Measurements from ENCODE around the gene SLC38A7. TPM values are rescaled to one million over a fixed set of nuclear protein-coding genes. Genes with fewer than 3 reads are reported as not detected.

SLC38A7 gene, protein sequence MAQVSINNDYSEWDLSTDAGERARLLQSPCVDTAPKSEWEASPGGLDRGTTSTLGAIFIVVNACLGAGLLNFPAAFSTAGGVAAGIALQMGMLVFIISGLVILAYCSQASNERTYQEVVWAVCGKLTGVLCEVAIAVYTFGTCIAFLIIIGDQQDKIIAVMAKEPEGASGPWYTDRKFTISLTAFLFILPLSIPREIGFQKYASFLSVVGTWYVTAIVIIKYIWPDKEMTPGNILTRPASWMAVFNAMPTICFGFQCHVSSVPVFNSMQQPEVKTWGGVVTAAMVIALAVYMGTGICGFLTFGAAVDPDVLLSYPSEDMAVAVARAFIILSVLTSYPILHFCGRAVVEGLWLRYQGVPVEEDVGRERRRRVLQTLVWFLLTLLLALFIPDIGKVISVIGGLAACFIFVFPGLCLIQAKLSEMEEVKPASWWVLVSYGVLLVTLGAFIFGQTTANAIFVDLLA
- 10.1 and 12.5 TPM in 2 replicates for total RNA-seq (2014; rRNA removed; shearing (Covaris generic))

DNA sequence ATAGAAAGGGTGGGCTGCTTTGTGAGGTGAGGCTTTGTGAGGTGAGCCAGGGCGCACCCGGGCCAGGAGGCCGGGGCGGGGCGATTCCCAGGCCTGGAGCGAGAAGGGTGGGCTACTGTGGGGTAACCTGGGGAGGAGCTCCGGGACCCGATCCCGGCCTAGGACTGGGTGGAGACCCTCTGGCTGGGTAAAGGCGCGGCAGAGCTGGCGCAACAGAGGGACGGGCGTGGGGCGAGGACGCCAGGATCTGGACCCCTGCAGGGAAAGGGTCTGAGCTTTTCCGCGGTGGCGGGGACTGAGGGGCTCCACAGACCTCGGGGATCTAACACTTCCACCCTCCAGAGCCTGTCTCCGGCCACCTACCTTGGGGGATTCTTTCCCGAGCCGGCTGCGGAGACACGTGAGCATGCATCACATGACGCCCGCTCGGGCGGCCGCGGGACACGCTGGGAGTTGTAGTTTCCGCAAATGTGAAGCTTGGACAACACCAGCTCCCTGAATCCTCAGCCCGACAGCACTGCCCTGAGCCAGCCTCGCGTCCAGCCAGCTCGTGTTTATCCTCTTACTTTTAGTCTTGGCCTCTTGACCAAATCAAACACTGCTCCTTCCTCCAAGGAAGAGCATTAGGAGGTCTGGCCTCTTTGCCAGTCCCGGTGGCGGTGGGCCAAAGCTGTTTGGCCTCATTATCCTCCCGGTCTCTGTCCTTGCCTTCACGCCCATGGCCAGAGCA is at the start of gene SLC38A7:
Gene SLC38A7, minus strand, starts transcription at position 417 of the 730 bp plus-strand sequence. CDS start 4,644 bp downstream, outside the sequence.
- Histone ChIP-seq H3K9me3 (replicated peaks) (no peaks in the 10 kb centered on the region), H3K27me3 (no peaks in the 10 kb centered on the region), H3K36me3 (no peaks in the 10 kb centered on the region), H3K27ac (peak within 1 kb of the TSS; percentile 31), H3K4me1 (no peaks in the 10 kb centered on the region), H3K4me3 (peak within 1 kb of the TSS; percentile 78)
- peak; percentile 89 to 90 for DNase-seq

DNA sequence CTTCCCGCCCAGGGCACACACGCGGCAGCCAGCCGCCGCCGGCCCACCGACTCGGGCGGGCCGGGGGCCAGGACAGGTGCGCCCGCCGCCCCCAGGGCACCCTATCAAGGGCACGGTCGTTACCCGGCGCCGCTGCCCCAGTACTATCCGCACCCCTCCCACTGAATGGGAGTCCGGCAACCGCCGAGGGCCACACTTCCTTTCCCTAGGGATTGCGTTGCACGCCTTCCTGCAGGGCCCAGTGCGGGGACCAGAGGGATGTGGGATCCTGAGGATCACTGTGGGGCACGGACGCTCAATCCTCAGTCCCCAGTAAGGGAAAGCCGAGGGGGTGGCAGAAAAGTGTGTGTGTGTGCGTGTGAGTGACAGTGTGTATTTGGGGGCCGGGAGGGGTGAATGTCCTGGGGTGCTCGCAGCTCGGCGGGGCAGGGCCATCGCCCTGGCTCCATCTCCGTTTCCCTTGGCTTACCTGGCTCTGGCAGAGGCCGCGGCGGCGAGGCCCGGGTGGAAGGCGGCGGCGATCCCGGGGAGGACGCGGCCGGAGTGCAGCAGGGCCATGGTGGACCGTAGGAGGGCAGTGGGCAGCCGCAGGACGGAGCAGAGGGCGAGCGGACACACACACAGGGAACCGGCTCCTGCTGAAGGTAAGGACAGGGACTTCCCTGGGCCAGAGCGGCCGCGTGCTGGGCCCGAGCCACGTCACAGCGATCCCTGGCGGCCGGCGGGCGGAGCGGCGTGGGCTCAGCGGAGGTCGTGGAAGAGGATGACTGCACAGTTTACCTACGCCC is 49.3 kb upstream of the SLC38A7 start, which contains the start of gene GOT2:
Gene GOT2, minus strand, starts transcription at position 646 of the 788 bp plus-strand sequence. Its CDS starts 88 bp downstream, at position 558.
- peak within 1 kb of the TSS; percentile 92 for H3K4me3 ChIP-seq
- no peaks in the 10 kb centered on the region for H3K27me3 ChIP-seq
- H3K27ac ChIP-seq: peak within 1 kb of the TSS; percentile 59
- peaks cover 7% of the 10 kb centered on the region; the same call in 1 of the 2 replicates for H3K36me3 ChIP-seq
- no peaks in the 10 kb centered on the region for H3K9me3 ChIP-seq (replicated peaks)
- peak; percentile 88 to 92 for DNase-seq
- H3K4me1 ChIP-seq: peaks cover 8% of the 10 kb centered on the region; the same call in 1 of the 2 replicates

- DNase-seq: no peak
- Histone ChIP-seq H3K4me3 (peak overlapping the region; percentile 92), H3K9me3 (replicated peaks) (no peaks in the 10 kb centered on the region), H3K27ac (peak overlapping the region; percentile 59), H3K4me1 (peaks cover 9% of the 10 kb centered on the region; the same call in 1 of the 2 replicates), H3K27me3 (no peaks in the 10 kb centered on the region), H3K36me3 (peaks cover 7% of the 10 kb centered on the region; the same call in 1 of the 2 replicates)
These were observed 48.7 kb upstream of the SLC38A7 start for GRCh38 chr16:58733248-58733670.

DNA sequence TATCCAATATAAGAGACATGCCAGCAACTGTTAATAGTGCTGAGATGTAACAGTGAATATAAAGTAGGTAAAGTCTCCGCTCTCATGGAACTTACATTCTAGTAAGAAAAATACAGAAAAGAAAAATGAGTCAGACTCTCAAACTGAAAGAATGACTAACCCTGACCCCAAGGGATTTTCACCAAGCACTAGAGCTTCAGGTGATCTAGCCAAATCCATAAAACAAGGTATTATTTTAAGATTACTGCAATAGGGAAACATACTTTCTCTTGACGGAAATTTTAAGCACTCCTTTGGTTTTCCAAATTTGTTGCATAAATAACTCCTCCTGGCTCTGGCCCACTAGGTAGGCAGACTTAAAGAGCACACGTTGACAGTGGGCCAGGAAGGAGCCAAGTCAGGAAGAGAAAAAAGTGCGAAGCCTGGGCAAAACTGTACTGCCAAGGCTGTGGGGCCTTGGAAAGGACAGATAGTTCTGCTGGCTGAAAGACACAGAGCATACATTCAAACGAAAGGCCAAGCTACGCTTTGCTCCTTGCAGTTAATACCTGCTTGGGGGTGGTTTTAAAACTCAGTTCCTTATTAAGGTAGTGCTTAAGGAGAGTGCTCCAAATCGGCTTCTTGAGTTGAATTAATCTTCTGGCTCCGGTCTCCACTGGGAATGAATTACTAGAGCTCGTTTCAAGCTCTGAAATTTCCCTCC is 48.1 kb upstream of the SLC38A7 start:
- DNase-seq: no peak
- H3K4me3 ChIP-seq: peak overlapping the region; percentile 92
- H3K27ac ChIP-seq: peak overlapping the region; percentile 59; the same call in 1 of the 2 replicates
- peaks cover 9% of the 10 kb centered on the region; the same call in 1 of the 2 replicates for H3K4me1 ChIP-seq
- no peaks in the 10 kb centered on the region for H3K27me3 ChIP-seq
- no peaks in the 10 kb centered on the region for H3K9me3 ChIP-seq (replicated peaks)
- peaks cover 7% of the 10 kb centered on the region; the same call in 1 of the 2 replicates for H3K36me3 ChIP-seq

GRCh38 chr16:58730724-58731370 is 46.3 kb upstream of the SLC38A7 start:
- no peak overlapping the region for H3K27ac ChIP-seq
- no peak overlapping the region for H3K4me3 ChIP-seq
- DNase-seq: no peak
- no peaks in the 10 kb centered on the region for H3K9me3 ChIP-seq (replicated peaks)
- H3K27me3 ChIP-seq: no peaks in the 10 kb centered on the region
- peaks cover 11% of the 10 kb centered on the region; the same call in 1 of the 2 replicates for H3K36me3 ChIP-seq
- H3K4me1 ChIP-seq: peaks cover 9% of the 10 kb centered on the region; the same call in 1 of the 2 replicates

GRCh38 chr16:58727796-58728568 is 43.4 kb upstream of the SLC38A7 start:
- Histone ChIP-seq H3K27ac (no peak overlapping the region), H3K9me3 (replicated peaks) (no peaks in the 10 kb centered on the region), H3K27me3 (no peaks in the 10 kb centered on the region), H3K4me3 (no peak overlapping the region), H3K36me3 (peaks cover 28% of the 10 kb centered on the region), H3K4me1 (peaks cover 9% of the 10 kb centered on the region; the same call in 1 of the 2 replicates)
- DNase-seq: no peak

DNA sequence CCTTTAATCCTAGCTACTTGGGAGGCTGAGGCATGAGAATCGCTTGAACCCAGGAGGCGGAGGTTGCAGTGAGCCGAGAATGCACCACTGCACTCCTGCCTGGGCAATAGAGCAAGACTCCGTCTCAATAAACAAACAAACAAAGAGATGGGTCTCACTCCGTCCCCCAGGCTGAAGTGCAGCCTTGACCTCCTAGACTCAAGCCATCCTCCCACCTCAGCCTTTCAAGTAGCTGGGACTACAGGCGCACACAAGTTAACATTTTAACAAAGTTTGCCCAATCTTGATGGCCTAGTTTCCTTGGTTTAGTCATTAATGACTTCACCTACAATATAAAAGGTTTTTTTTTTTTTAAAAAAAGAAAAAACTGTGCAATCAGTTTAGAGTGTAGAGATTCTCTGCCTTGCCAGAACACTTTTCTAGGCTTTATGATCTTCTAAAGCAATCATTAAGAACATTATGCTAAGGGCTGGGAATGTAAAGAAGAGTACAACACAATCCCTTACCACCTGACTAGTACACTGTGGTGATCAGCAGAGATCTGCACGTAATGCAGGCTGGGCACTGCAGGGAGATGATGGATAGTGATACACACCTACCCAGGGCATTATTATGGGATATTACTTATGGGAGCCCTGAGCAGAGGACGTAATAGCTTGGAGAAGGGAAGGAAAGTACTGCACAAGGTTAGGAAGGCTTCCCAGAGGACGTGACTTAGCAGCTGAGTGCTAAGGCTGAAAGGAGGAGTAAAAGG is 42.6 kb upstream of the SLC38A7 start:
- Histone ChIP-seq H3K27me3 (no peaks in the 10 kb centered on the region), H3K36me3 (peaks cover 35% of the 10 kb centered on the region), H3K4me1 (peaks cover 9% of the 10 kb centered on the region; the same call in 1 of the 2 replicates), H3K4me3 (no peak overlapping the region), H3K9me3 (replicated peaks) (no peaks in the 10 kb centered on the region), H3K27ac (no peak overlapping the region)
- DNase-seq: no peak

DNA sequence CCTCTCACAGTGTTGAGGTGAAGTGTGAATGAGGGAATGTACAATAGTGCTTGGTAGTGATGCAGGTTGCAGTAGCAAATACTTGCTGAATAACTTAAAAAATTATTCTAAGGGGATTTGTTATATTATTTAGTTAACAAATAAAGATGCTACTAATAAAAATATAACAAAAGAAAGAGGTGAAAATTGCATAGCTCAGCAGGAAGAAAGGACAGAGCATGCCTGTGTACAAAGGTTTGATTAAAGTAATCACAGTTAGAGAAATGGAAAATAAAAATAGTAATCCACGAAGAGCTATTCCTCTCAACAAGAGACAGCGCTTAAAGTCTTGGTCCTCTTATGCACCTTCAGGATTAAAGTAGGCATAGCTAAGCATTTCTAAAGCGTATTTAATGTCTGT is 38.5 kb upstream of the SLC38A7 start:
- no peaks in the 10 kb centered on the region for H3K4me1 ChIP-seq
- no peak overlapping the region for H3K27ac ChIP-seq
- peaks cover 61% of the 10 kb centered on the region for H3K36me3 ChIP-seq
- no peak overlapping the region for H3K4me3 ChIP-seq
- H3K27me3 ChIP-seq: no peaks in the 10 kb centered on the region
- no peak for DNase-seq
- no peaks in the 10 kb centered on the region for H3K9me3 ChIP-seq (replicated peaks)

DNA sequence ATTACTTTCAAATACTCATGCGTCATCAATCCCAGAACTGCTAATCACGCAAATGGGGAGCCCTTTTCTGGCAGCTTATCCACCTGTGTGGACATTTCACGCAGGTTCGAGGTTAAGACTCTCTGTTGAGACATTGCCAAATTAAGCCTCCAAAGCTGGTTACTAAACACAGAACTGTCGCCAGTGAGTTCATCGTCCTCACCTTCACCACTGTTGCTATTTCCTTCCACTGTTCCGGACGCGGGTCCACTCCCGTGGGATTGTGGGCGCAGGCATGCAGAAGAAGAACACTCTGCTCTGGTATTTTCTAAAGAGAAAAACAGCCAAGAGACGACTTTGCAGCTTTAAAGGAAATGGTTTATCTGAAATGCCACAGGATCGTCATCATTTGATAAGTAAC is 33.4 kb upstream of the SLC38A7 start:
- Histone ChIP-seq H3K36me3 (peaks cover 86% of the 10 kb centered on the region), H3K4me1 (no peaks in the 10 kb centered on the region), H3K4me3 (no peak overlapping the region), H3K27me3 (no peaks in the 10 kb centered on the region), H3K27ac (no peak overlapping the region), H3K9me3 (replicated peaks) (no peaks in the 10 kb centered on the region)
- no peak for DNase-seq

DNA sequence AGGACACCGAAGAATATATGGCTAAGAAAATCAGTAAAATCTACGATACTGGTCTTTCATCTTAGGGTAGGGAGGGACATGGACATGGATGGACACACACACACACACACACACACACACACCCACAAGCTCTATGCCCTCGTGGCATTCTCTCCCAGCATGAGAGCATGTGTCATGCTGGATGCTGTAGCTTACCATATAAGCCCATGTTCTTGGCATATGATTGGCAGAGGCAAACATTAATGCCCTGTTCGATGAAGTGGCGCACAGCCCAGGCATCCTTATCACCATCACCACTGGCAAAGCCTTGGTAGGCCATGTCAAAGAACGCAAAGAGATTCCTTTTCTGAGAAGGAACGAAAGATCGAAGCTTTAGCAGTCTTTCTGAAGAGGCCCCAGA is 31.9 kb upstream of the SLC38A7 start:
- Histone ChIP-seq H3K4me3 (no peak overlapping the region), H3K36me3 (peaks cover 87% of the 10 kb centered on the region), H3K4me1 (no peaks in the 10 kb centered on the region), H3K9me3 (replicated peaks) (no peaks in the 10 kb centered on the region), H3K27ac (no peak overlapping the region), H3K27me3 (no peaks in the 10 kb centered on the region)
- DNase-seq: no peak

- H3K36me3 ChIP-seq: peaks cover 88% of the 10 kb centered on the region
- H3K9me3 ChIP-seq (replicated peaks): no peaks in the 10 kb centered on the region
- H3K27ac ChIP-seq: no peak overlapping the region
- no peak for DNase-seq
- H3K4me1 ChIP-seq: no peaks in the 10 kb centered on the region
- H3K4me3 ChIP-seq: no peak overlapping the region
- H3K27me3 ChIP-seq: no peaks in the 10 kb centered on the region
These were observed 29.2 kb upstream of the SLC38A7 start for GRCh38 chr16:58713742-58714141.

GRCh38 chr16:58709333-58709732 is 24.8 kb upstream of the SLC38A7 start:
- Histone ChIP-seq H3K9me3 (replicated peaks) (no peaks in the 10 kb centered on the region), H3K4me1 (no peaks in the 10 kb centered on the region), H3K27ac (no peak overlapping the region), H3K27me3 (no peaks in the 10 kb centered on the region), H3K36me3 (peaks cover 77% of the 10 kb centered on the region), H3K4me3 (no peak overlapping the region)
- DNase-seq: no peak

Data from SJCRH30 (cell line).